Stimulated activated CD4-positive, alpha-beta T cell treated with anti-CD3 and anti-CD28 coated beads, Interleukin-4, amount 100 ng/mL, for 1 hour (primary cell): ENCODE data around the gene CYP2C9.
"Not testable (repeated sequence)": the region's sequence is repeated elsewhere in the genome, so short reads cannot be mapped to it uniquely, and the experiment has no call there.

ENCODE experiments used
- DNase-seq: peaks from one replicate; pipeline ENCODE4 v3.0.0-alpha.2; 2020

The CYP2C9 gene

DNA sequence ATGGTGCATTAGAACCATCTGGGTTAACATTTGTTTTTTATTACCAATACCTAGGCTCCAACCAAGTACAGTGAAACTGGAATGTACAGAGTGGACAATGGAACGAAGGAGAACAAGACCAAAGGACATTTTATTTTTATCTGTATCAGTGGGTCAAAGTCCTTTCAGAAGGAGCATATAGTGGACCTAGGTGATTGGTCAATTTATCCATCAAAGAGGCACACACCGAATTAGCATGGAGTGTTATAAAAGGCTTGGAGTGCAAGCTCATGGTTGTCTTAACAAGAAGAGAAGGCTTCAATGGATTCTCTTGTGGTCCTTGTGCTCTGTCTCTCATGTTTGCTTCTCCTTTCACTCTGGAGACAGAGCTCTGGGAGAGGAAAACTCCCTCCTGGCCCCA lies at the start of gene CYP2C9:
CYP2C9 (plus strand) TSS at position 276 of the 400 bp plus-strand sequence; CDS start at position 301, 25 bp downstream.
- DNase-seq: no peak

DNA sequence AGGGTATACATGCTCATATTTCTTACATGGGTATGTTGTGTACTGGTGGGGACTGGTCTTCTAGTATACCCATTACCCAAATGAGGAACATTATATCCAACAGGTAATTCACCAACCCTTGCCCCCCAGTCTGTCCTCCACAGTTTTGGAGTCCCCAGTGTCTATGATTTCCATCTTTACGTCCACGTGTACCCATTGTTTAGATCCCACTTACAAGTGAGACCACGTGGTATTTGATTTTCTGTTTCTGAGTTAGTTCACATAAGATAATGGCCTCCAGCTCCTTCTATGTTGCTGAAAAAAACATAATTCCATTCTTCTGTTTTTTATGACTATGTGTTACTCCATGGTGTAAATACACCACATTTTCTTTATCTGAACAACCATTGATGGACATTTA lies 49.3 kb upstream of the CYP2C9 start:
- DNase-seq: no peak

GRCh38 chr10:94890264-94891022 lies 48.0 kb upstream of the CYP2C9 start:
- no peak for DNase-seq

DNA sequence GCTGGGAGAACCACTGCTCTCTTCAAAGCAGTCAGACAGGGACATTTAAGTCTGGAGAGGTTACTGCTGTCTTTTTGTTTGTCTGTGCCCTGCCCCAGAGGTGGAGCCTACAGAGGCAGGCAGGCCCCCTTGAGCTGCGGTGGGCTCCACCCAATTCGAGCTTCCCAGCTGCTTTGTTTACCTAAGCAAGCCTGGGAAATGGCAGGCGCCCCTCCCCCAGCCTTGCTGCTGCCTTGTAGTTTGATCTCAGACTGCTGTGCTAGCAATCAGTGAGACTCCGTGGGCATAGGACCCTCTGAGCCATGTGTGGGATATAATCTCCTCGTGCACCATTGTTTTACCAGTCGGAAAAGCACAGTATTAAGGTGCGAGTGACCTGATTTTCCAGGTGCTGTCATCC lies 40.0 kb upstream of the CYP2C9 start:
- not testable (repeated sequence) for DNase-seq

- DNase-seq: no peak
Observed at GRCh38 chr10:94902080-94902479, 36.4 kb upstream of the CYP2C9 start.

GRCh38 chr10:94902570-94902969 lies 35.9 kb upstream of the CYP2C9 start:
- DNase-seq: no peak

GRCh38 chr10:94904506-94905148 lies 33.8 kb upstream of the CYP2C9 start:
- DNase-seq: not testable (repeated sequence)

GRCh38 chr10:94916423-94916822 lies 22.0 kb upstream of the CYP2C9 start:
- DNase-seq: no peak

DNA sequence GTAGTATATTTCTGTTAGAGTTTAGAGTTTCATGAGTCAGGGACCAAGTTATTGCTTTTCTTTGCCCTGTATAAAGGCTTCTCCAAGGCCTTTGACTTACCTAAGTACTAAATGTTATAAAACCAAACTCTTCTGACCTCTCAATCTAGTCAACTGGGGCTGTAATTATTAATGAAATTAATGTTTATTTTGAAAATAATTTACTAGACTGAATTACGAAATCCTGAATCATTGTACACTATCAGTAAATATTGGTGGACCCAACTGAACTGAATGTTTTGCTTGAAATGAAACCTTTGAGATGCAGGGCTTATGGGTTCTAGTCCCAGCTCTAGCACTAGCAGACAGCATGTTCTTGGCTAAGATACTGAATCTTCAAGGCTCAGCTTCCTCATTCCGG lies 1.7 kb upstream of the CYP2C9 start:
- DNase-seq: no peak

GRCh38 chr10:94943432-94944103 lies 5.1 kb downstream of the CYP2C9 start:
- not testable (repeated sequence) for DNase-seq

GRCh38 chr10:94946181-94946580 lies 7.7 kb downstream of the CYP2C9 start:
- DNase-seq: not testable (repeated sequence)

DNA sequence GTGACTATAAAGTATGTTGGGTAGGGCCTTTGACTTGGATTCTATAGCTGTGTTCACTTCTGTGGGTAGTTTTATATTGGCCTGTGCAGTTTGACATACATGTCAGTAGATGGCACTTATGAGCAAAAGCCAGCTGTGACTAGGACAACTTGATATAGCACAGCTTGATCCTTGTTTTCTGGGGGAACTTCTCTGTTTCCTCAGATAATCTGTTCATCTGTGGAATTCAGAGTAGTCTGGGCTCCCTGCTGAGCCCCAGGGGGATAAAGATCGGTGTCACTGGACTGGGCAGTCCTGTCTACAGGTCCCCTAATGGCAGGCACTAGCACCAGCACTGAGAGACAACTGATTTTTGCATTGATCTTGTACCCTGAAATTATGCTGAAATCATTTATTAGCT lies 25.4 kb downstream of the CYP2C9 start:
- no peak for DNase-seq

GRCh38 chr10:94983555-94983954 lies 45.1 kb downstream of the CYP2C9 start:
- no peak for DNase-seq

- DNase-seq: no peak
Observed at GRCh38 chr10:94989192-94989591, 50.7 kb downstream of the CYP2C9 start.

DNA sequence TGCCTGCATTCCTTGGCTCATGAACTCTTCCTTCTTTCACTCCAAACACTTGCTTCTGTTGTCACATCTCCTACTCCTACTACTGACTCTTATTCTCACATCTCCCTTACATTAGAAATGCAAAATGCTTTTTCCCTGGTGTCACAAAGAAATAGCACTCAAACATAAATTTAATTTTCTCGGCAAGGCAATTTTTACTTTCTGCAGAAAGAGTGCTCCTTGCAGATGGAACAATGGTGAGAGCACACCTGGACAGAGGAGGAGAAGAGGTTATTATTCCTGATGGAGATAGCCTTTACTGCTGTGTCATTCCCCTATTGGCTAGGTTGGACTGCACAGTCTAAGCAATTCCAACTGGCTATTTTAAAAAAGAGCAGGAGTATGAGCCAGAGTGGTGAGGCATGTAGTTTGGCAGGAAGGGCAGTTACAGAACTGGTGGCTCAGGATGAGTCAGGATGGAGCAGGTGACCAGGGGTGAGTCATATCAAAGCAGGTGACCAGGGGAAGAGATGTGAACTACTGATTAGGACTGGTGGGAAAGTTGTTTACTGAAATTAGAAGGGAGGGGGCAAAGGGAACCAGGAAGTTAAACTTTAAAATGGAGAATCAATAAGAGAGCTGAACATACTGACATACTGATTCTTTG lies 52.9 kb downstream of the CYP2C9 start:
- no peak for DNase-seq

DNA sequence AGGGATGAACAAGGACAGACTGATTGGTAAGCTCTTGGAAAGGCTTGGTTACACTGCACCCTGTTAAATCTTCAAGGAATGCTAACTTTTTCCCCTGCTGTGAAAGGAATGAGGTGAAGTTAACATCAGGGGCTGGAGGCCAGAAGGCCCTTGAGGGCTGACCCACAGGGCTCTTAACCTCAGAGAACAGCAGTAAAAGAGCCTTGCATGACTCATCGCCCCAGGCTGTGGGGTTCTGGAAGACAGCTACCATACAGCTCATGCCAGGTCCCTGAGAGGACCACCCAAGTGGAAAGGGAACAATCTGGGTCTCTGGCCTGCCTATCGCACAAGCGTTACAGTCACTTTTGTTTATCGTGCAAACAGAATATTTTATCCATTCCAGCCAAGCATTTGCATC lies 54.4 kb downstream of the CYP2C9 start:
- no peak for DNase-seq

DNA sequence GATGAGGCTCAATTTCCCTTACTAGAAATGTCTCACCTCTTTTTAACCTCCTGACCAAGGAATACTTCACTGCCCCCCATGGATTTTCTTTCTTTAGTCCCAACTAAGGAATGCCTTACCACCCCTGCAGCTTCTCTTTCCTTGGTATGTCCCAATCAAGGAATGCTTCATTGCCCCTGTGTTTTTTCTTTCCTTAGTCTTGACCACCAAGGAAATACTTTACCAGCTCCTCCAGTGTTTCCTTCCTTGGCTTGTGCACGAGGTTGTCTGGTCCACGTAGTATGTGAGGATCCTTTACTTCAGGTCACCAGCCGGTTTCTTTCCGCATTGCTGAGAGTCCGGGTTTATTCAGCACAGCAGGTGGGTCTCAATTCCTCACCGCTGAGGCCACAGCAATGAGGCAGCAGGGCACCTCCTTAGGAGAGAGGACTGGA lies 59.3 kb downstream of the CYP2C9 start:
- no peak for DNase-seq

- DNase-seq: no peak
Observed at GRCh38 chr10:95026461-95026860, 88.0 kb downstream of the CYP2C9 start.

DNA sequence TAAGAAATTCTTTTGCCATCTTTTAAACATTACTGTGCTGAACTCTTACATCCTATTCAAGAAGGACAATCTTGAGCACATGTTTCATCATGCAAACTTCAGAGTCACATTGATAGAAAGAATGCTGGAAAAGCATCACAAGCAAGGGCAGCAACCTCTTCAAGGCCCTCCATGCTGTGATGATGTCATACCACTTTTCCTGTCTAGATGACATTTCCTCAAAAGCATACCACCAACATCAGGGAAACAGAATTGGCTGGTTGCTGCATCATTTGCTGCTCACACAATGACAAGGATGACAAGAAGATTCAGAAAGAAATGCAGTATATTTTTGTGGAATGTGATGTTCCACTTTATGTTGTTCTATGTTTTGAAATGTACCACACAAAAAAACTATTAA lies 93.2 kb downstream of the CYP2C9 start:
- no peak for DNase-seq

DNA sequence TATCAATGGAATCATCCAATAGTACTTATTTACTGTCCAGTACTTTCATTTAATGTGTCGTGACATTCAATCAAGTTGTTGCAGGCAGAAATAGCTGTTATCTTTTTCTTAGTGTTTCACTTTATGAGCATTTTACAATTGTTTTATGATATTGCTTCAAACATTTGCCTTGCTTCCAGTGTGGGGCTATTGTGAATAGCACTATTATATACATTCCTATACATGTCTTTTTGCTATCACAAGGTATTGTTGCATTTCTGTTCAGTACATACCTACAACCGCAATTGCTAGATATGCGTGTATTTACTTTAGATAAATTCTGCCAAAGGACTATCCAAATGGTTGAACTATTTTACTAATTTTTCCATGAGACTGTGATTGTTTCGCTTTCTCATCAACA lies 95.9 kb downstream of the CYP2C9 start:
- no peak for DNase-seq

DNA sequence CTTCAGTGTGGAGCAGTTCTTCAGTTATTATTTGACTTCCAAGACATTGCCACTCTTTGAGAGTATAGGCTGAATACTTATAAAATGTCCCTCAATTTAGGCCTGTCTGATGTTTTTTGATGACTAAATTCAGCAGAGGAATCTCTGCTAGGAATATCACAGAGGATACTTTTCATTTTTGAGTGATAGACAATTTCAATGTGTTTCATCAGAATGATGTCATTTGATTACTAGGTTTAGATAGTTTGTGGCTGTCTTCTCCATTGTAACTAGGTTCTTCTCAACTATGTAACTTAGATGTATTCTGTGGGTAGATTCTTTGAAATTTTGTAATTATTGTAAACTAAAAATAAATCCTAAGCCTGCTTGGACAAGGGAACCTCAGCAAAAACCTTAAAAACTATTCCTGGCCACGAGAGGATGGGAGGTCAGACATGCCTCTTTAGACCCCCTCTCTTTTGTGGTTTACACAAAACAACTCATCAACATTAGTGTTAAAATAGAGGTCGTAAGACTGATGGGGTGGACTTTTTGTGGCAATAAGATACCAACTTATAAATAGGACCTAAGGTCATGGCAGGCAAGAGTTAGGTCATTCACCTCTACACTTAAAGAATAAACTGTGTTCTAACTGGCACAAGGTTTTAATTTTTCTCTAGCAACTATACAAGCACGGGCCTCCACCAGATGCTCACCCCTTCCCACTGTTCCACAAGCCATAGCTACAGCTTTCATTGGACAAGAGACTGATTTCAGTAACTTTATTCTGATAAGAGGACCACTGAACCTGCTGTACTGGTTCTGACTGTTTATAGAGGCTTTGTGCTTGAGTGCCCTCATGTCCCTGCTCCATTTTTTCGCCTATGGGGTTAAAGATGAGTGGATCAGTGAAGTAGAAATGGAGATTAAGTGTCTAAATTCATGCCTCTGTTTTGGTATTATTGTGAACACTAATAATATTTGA lies 97.2 kb downstream of the CYP2C9 start:
- no peak for DNase-seq

- no peak for DNase-seq
Observed at GRCh38 chr10:95039281-95039680, 100.8 kb downstream of the CYP2C9 start.
